ENCODE measurements around the gene GAS2.

DNA sequence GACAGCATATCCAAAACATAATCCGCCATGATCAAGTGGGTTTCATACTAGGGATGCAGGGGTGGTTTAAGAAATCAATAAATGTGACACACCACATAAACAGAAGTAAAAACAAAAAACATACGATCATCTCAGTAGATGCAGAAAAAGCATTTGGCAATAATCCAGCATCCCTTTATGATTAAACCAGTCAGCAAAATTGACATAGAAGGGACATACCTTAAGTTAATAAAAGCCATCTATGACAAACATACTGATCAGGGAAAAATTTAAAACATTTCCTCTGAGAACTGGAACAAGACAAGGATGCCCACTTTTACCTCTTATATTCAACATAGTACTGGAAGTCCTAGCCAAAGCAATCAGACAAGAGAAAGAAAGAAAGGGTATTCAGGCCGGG, 49.6 kb downstream of the GAS2 start:
- TF ChIP-seq SUZ12 (IDR thresholded peaks at IDR 0.05) (no peak), LEF1 (IDR thresholded peaks at IDR 0.05; ENCODE audit: borderline replicate concordance) (no peak), BHLHE40 (IDR thresholded peaks at IDR 0.05; ENCODE audit: borderline replicate concordance) (no peak), FOXM1 (IDR thresholded peaks at IDR 0.05; ENCODE audit: borderline replicate concordance) (no peak), SP1 (IDR thresholded peaks at IDR 0.05) (no peak), NFRKB (IDR thresholded peaks at IDR 0.05) (no peak), FOXK2 (IDR thresholded peaks at IDR 0.05) (no peak), HDGF (IDR thresholded peaks at IDR 0.05; ENCODE audit: borderline replicate concordance) (no peak), L3MBTL2 (conservative IDR thresholded peaks at IDR 0.05) (no peak)
- TF ChIP-seq, protein P1, sequence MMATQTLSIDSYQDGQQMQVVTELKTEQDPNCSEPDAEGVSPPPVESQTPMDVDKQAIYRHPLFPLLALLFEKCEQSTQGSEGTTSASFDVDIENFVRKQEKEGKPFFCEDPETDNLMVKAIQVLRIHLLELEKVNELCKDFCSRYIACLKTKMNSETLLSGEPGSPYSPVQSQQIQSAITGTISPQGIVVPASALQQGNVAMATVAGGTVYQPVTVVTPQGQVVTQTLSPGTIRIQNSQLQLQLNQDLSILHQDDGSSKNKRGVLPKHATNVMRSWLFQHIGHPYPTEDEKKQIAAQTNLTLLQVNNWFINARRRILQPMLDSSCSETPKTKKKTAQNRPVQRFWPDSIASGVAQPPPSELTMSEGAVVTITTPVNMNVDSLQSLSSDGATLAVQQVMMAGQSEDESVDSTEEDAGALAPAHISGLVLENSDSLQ (IDR thresholded peaks at IDR 0.05), result no peak

All from HEK293T (cell line).